ENCODE data around the gene DNPH1. TPM values are rescaled to one million over a fixed set of nuclear protein-coding genes. Genes with fewer than 3 reads are reported as not detected.

The DNPH1 gene
- total and polyA plus RNA-seq, 2 of the 8 experiments (the other 6 are each of a cell fraction or from before 2014, with no cell fraction given): 33.9 to 134 TPM

DNA sequence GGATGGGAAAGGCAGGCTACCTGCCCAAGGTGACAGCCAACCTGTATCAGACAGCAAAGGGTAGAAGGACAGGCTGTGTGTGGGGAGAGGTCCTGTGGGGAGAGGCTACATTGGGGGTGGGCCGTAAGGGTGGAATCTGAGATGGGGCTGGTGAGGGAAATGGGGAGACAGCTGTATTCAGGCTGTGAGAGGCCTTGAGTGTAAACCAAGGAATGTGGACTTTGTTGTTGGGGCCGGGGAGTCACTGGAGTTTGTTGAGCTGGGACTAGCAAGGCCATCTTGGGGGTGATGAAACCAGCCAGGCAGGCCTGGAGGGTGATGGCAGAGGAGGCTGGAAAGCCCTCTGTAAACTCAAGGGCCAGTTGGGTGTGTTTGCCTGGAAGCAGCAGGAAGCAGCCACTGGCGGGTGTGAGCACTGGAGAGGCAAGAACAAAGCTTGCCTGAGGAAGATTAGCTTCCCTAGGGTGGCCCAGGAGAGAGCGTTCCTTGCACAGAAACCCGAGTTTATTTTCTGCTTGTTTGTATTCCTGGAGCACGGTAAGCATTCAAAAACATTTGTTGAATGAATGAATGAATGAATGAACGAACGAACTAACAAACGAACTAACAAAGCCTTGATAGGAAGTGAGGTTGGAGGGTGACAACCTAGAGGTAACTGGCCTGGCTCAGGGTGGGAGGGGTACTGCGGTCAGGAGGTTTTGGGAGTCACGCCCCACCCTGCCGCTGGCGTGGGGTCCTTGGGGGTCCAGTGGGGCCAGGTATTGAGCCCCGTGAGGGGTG, 32.9 kb upstream of the DNPH1 start:
- Histone ChIP-seq H3K4me1 (replicated peaks in 1 of 4; ENCODE audit: control insufficient read depth in 3 of 4, insufficient read depth in 4 of 4, low read length in 3 of 4) (peaks cover 0 to 4% (median 0%) of the 10 kb centered on the region in 4 experiments; a peak in 5 of 7 replicates), H3K18ac (ENCODE audit: extremely low read depth, low read length) (peak overlapping the region; percentile 48; the same call in 1 of the 2 replicates), H2AK5ac (ENCODE audit: low read depth, low read length) (no peak overlapping the region), H2BK15ac (ENCODE audit: low read length) (no peak overlapping the region), H2AFZ (ENCODE audit: low read length) (no peak overlapping the region; the same call in 1 of the 2 replicates), H3K23ac (ENCODE audit: insufficient read length) (no peak overlapping the region), H2BK12ac (ENCODE audit: low read depth, low read length) (no peak overlapping the region), H3K79me1 (ENCODE audit: low read depth, low read length) (no peaks in the 10 kb centered on the region), H4K5ac (ENCODE audit: insufficient read length, low read depth, low read length) (no peak overlapping the region), H3K9me3 (ENCODE audit: insufficient read depth in 2 of 2, low read depth in 1 of 2, low read length in 1 of 2) (no peaks in the 10 kb centered on the region), H3K4ac (replicated peaks; ENCODE audit: insufficient read length, low read depth, low read length) (no peak overlapping the region), H3K23me2 (ENCODE audit: low read depth, low read length) (no peaks in the 10 kb centered on the region), H3K27me3 (replicated peaks in 1 of 4; ENCODE audit: control insufficient read depth in 3 of 4, extremely low read depth in 1 of 4, insufficient read depth in 3 of 4, low read length in 3 of 4) (no peaks in the 10 kb centered on the region), H4K20me1 (replicated peaks in 1 of 2; ENCODE audit: control insufficient read depth in 1 of 2, insufficient read depth in 2 of 2, low read length in 2 of 2) (peaks cover 0 to 2% of the 10 kb centered on the region in 2 experiments), H3K4me2 (ENCODE audit: insufficient read depth in 1 of 2, low read depth in 2 of 2, low read length in 2 of 2) (no peak overlapping the region), H3K4me3 (ENCODE audit: extremely low read depth in 1 of 4, insufficient read depth in 2 of 4, low read depth in 3 of 4, low read length in 4 of 4) (no peak overlapping the region), H2BK120ac (replicated peaks; ENCODE audit: low read depth, low read length) (no peak overlapping the region), H2BK20ac (ENCODE audit: low read length) (0 out of 2 replicates have a peak overlapping the region, but pooled peaks have one; percentile 61), H4K91ac (replicated peaks; ENCODE audit: insufficient read length, low read length) (no peak overlapping the region), H3K9ac (replicated peaks in 1 of 4; ENCODE audit: extremely low read depth in 1 of 4, low read depth in 3 of 4, low read length in 3 of 4) (no peak overlapping the region), H3K56ac (replicated peaks; ENCODE audit: insufficient read length, low read depth, low read length) (no peak overlapping the region), H3K27ac (ENCODE audit: low read depth, low read length) (no peak overlapping the region), H4K8ac (ENCODE audit: extremely low read depth, insufficient read depth, low read length) (no peak overlapping the region), H3K14ac (ENCODE audit: insufficient read length) (no peak overlapping the region), H2BK5ac (ENCODE audit: low read depth, low read length) (no peak overlapping the region; the same call in 1 of the 2 replicates), H3K36me3 (ENCODE audit: control insufficient read depth in 2 of 4, insufficient read depth in 4 of 4, low read length in 3 of 4) (no peaks in the 10 kb centered on the region), H3K79me2 (ENCODE audit: control insufficient read depth in 1 of 2, insufficient read depth in 2 of 2, low read length in 2 of 2) (no peaks in the 10 kb centered on the region)
- POLR2A ChIA-PET (ENCODE audit: partially characterized antibody): interaction anchor here (0.8 kb wide), 1 partner anchor 406 kb away, joined by 3 read pairs; no protein-coding TSS in a partner anchor
- DNase-seq (ENCODE audit: low read depth in 1 of 2, low spot score in 2 of 2): no peak
- CTCF ChIA-PET (ENCODE audit: partially characterized antibody): interaction anchor here (0.6 to 9.4 kb wide), 18 partner anchors 9 to 679 kb away, joined by 3 to 78 read pairs (median 6); partner anchors contain the start of genes CRIP3 and DNPH1
- TF ChIP-seq, protein P1, sequence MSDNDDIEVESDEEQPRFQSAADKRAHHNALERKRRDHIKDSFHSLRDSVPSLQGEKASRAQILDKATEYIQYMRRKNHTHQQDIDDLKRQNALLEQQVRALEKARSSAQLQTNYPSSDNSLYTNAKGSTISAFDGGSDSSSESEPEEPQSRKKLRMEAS (IDR thresholded peaks at IDR 0.05): no peak
- TF ChIP-seq, protein P2, sequence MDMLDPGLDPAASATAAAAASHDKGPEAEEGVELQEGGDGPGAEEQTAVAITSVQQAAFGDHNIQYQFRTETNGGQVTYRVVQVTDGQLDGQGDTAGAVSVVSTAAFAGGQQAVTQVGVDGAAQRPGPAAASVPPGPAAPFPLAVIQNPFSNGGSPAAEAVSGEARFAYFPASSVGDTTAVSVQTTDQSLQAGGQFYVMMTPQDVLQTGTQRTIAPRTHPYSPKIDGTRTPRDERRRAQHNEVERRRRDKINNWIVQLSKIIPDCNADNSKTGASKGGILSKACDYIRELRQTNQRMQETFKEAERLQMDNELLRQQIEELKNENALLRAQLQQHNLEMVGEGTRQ (IDR thresholded peaks at IDR 0.05; ENCODE audit: low read length): no peak
- TF ChIP-seq POLR2A (IDR thresholded peaks at IDR 0.05; ENCODE audit: control extremely low read depth in 1 of 2, low read depth in 2 of 2, low read length in 2 of 2): no peak
- TF ChIP-seq CHD1 (IDR thresholded peaks at IDR 0.05; ENCODE audit: low read depth, low read length): no peak
- no peak for TF ChIP-seq EGR1 (IDR thresholded peaks at IDR 0.05; ENCODE audit: borderline replicate concordance, low read depth, low read length)
- FAIRE-seq: no peak
- WGBS, 2 experiments (ENCODE audit: extremely low coverage in 1 of 2, insufficient coverage in 1 of 2, insufficient read length in 1 of 2, insufficient replicate concordance in 2 of 2, low coverage in 1 of 2, low lambda C conversion rate in 2 of 2, missing lambda C conversion rate in 1 of 2): 88% methylated on average over 14 of the region's 14 CpGs; no CpG with 5 or more reads in 1 of the 2 experiments
